Suprapubic skin (tissue), 4 donors: ENCODE data around the gene LRIT1.

Source experiments
- CTCF ChIP-seq, 2 donors: fragments of 200-600 bp in 1 of 2; fragments of 450-650 bp in 1 of 2; sonication (generic) in 1 of 2; IDR thresholded peaks; one replicate each; pipeline ENCODE4 v1.5.1; 2016 to 2019; ENCODE audit warnings: antibody characterized with exemption in 2 of 2, mild to moderate bottlenecking in 1 of 2, moderate library complexity in 1 of 2
- EP300 ChIP-seq: sonication (generic); formaldehyde crosslinking; IDR thresholded peaks from one replicate; pipeline ENCODE4 v1.6.1; 2017; ENCODE audit warnings: antibody characterized with exemption
- POLR2A ChIP-seq, 2 donors: fragments of 450-650 bp; IDR thresholded peaks; one replicate each; pipeline ENCODE4 v1.6.1; 2017; ENCODE audit warnings: antibody characterized with exemption in 2 of 2, mild to moderate bottlenecking in 2 of 2, moderate library complexity in 2 of 2
- POLR2AphosphoS5 ChIP-seq, 3 donors: sonication (generic); formaldehyde crosslinking; IDR thresholded peaks; one replicate each; pipeline ENCODE4 v1.6.1; 2017; ENCODE audit warnings: antibody characterized with exemption in 3 of 3

DNA sequence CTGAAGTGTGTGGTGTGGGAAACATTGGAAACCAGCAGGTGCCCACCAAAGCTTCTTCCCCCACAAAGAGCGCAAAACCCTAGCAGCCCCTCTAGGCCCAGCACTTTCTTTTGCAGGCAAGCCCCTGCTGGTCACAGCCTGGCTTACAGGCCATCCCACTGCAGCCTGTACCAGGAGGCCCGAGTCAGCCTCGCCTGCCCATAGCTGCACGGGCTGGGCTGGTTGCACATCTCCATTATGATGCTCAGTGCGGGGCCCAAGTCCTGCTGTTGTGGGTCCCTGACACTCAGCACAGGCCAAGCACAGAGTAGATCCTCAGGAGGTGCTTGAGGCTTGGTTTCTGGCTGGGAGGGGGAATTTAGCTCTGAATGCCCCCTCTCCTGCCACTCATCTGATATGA, 39.0 kb downstream of the LRIT1 start:
- TF ChIP-seq EP300 (no peak), POLR2AphosphoS5 (IDR thresholded peaks at IDR 0.05) (no peak), CTCF (IDR thresholded peaks at IDR 0.05) (no peak), POLR2A (IDR thresholded peaks at IDR 0.05) (no peak)
